Measurements from ENCODE around the gene BRME1. TPM values are rescaled to one million over a fixed set of nuclear protein-coding genes. Genes with fewer than 3 reads are reported as not detected.

The BRME1 gene
- total and polyA plus RNA-seq, 2 of the 13 experiments (the other 11 are each of a cell fraction or from before 2014, with no cell fraction given) = 0.74 to 1.5 TPM

GRCh38 chr19:13872695-13873389, 33.1 kb downstream of the BRME1 start (continued):
- TF ChIP-seq CBX2 (IDR thresholded peaks at IDR 0.05; ENCODE audit: low read depth, low read length) (no peak), CBX2 (CRISPR knock-in tag; IDR thresholded peaks at IDR 0.05; ENCODE audit: low read depth) (no peak), MXI1 (IDR thresholded peaks at IDR 0.05; ENCODE audit: borderline replicate concordance, low read depth, low read length) (no peak), PHF20 (CRISPR knock-in tag; IDR thresholded peaks at IDR 0.05) (no peak), ZNF10 (CRISPR knock-in tag; IDR thresholded peaks at IDR 0.05; ENCODE audit: borderline replicate concordance, low read depth) (no peak), ZNF44 (CRISPR knock-in tag; IDR thresholded peaks at IDR 0.05) (no peak), ZSCAN22 (CRISPR knock-in tag; IDR thresholded peaks at IDR 0.05) (no peak), FOXP4 (CRISPR knock-in tag; IDR thresholded peaks at IDR 0.05) (no peak), ZNF605 (CRISPR knock-in tag; IDR thresholded peaks at IDR 0.05) (0 out of 2 replicates have a peak, but pooled peaks have one; percentile 22), HNRNPL (IDR thresholded peaks at IDR 0.05; ENCODE audit: low read depth, low read length) (no peak), ZBED4 (CRISPR knock-in tag; IDR thresholded peaks at IDR 0.05; ENCODE audit: borderline replicate concordance) (no peak), ZNF788 (CRISPR knock-in tag; IDR thresholded peaks at IDR 0.05; ENCODE audit: borderline replicate concordance) (no peak), RFX5 (IDR thresholded peaks at IDR 0.05; ENCODE audit: low read depth, low read length) (no peak), ZNF501 (CRISPR knock-in tag; IDR thresholded peaks at IDR 0.05) (no peak), ZNF768 (CRISPR knock-in tag; IDR thresholded peaks at IDR 0.05) (no peak), ZNF740 (CRISPR knock-in tag; IDR thresholded peaks at IDR 0.05) (peak; percentile 90), SP1 (IDR thresholded peaks at IDR 0.05) (no peak), SP1 (CRISPR knock-in tag; IDR thresholded peaks at IDR 0.05) (no peak), NR2C2 (CRISPR knock-in tag; IDR thresholded peaks at IDR 0.05; ENCODE audit: borderline replicate concordance) (peak; percentile 49; the same call in 1 of the 2 replicates), ZNF777 (CRISPR knock-in tag; IDR thresholded peaks at IDR 0.05) (peak; percentile 35), ZFP62 (CRISPR knock-in tag; IDR thresholded peaks at IDR 0.05) (no peak), NCOA1 (CRISPR knock-in tag; IDR thresholded peaks at IDR 0.05) (no peak), E2F5 (CRISPR knock-in tag; conservative IDR thresholded peaks at IDR 0.05) (no peak)
